GM10266 (cell line): ENCODE data around the gene DPP9.
"Not testable (repeated sequence)": the region's sequence is repeated elsewhere in the genome, so short reads cannot be mapped to it uniquely, and the experiment has no call there.

ENCODE experiments used
- DNase-seq: peaks from one replicate; pipeline ENCODE4 v3.0.0; 2012; ENCODE audit errors: extremely low spot score
- CTCF ChIP-seq: IDR thresholded peaks from 2 replicates; pipeline ENCODE4 v1.5.1; 2012; ENCODE audit warnings: mild to moderate bottlenecking, low read depth; ENCODE audit not compliant: control insufficient read depth, insufficient read depth; ENCODE audit errors: missing control alignments

DPP9 gene

DNA sequence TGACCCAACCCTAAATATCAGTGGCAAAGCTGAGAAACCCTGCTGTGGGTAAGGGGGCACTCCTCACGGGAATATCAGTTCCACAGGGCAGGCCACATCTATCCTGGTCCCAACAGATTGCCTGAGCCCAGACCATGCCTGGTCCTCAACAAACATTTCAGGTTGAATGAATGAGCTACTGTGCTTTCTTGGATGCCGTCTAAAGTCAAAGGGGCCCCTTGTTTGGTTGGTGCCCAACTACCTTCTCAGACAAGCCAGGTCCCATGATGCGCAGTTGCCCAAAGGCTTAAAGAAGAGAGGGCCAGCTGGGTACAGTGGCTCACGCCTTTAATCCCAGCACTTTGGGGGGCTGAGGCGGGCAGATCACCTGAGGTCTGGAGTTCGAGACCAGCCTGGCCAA, 2.4 kb downstream of the DPP9 start:
- DNase-seq: no peak
- no peak for TF ChIP-seq CTCF

GRCh38 chr19:4720037-4720700, 3.5 kb downstream of the DPP9 start:
- no peak for DNase-seq

GRCh38 chr19:4719499-4719866, 4.2 kb downstream of the DPP9 start:
- no peak for TF ChIP-seq CTCF
- DNase-seq: no peak

More at GRCh38 chr19:4720037-4720700, 3.5 kb downstream of the DPP9 start:
- TF ChIP-seq CTCF: no peak

GRCh38 chr19:4717966-4718701, 5.5 kb downstream of the DPP9 start:
- DNase-seq: no peak
- TF ChIP-seq CTCF: no peak

DNA sequence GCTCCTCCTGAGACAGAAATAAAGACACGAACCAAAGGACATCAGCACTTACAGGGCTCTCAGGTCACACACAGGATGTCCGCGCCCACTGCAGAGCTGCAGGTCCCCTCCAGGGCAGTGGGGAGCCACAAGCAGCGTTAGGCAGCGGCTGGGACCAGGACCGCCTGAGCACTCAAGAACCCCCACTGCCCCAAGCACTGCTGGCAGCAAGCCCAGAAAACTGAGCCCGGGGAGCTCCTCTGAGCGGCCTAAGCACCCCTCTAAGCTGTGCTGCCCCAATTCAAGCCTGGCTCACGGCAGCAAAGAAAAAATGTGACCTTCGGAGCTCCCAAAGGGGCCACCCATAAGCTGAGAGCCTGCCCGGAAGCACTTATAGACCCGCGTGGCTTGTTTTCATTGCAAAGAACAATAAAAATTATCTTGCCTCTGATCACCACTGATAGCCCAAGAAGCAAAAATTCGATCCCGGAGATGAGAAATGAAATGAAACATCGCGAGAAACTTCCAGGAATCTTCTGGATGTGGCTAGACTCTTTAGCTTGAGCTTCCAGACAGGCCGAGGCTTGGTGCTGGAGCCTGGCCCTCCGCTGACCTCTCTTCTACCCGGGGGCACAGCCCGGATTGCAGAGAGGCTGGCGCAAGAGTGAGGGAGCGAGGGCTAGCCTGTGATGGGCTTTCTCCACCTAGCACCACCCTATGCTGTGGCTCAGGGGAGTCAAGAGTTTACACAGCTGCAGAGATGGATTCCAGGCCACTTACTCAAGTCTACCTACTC, 6.3 kb downstream of the DPP9 start:
- DNase-seq: no peak
- no peak for TF ChIP-seq CTCF

- no peak for TF ChIP-seq CTCF
- DNase-seq: no peak
Observed at GRCh38 chr19:4715529-4716221, 8.0 kb downstream of the DPP9 start.

DNA sequence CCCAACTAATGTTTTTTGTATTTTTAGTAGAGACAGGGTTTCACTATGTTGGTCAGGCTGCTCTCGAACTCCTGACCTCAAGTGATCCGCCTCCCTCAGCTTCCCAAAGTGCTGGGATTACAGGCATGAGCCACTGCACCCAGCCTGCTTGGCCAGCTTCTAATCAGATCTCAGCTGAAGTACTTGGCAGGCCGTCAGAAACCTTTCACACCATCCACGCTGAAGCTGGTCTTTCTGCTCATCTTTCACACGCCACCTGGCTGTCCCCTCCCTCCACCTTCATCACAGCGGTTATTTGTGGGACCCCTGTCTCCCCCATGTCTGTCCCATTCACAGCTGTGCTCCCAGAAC, 8.5 kb downstream of the DPP9 start:
- DNase-seq: not testable (repeated sequence)
